Vagina (tissue), 2 donors: Measurements from ENCODE around the gene DBET.
"Not testable (repeated sequence)": the region's sequence is repeated elsewhere in the genome, so short reads cannot be mapped to it uniquely, and the experiment has no call there.

Experiments
- POLR2AphosphoS5 ChIP-seq, 2 donors: sonication (generic); formaldehyde crosslinking; IDR thresholded peaks; one replicate each; pipeline ENCODE4 v1.9.0; 2017; ENCODE audit warnings: antibody characterized with exemption in 2 of 2, mild to moderate bottlenecking in 2 of 2, low read depth in 1 of 2; ENCODE audit not compliant: insufficient read depth in 1 of 2
- TF ChIP-seq, protein P1 (sequence below), 3 experiments: fragments of 450-650 bp in 2 of 3; fragments of 200-600 bp in 1 of 3; sonication (generic) in 1 of 3; IDR thresholded peaks; one replicate each; pipeline ENCODE4 v1.5.1; 2017 to 2019; ENCODE audit warnings: antibody characterized with exemption in 3 of 3, mild to moderate bottlenecking in 2 of 3, moderate library complexity in 2 of 3

DNA sequence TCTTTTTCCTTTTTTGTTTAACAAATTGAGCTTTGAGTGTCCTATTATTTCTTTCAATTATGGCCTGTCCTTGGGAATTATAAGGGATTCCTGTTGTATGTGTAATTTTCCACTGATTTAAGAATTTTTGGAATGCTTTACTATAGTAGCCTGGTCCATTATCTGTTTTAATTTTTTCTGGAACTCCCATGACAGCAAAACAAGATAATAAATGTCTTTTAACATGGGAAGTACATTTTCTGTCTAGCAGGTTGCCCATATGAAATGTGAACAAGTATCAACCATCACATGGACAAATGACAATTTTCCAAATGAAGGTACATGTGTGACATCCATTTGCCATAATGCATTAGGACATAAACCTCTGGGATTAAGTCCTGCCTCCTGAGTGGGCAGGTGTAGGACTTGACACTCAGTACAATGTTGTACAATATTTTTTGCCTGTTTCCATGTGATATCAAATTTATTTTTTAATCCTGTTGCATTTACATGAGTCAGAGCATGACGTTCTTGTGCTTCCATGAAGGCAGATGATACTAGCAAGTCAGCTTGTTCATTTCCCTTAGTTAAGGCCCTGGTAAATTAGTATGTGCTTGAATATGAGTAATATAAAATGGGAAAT is 45.2 kb downstream of the DBET start:
- TF ChIP-seq, protein P1, sequence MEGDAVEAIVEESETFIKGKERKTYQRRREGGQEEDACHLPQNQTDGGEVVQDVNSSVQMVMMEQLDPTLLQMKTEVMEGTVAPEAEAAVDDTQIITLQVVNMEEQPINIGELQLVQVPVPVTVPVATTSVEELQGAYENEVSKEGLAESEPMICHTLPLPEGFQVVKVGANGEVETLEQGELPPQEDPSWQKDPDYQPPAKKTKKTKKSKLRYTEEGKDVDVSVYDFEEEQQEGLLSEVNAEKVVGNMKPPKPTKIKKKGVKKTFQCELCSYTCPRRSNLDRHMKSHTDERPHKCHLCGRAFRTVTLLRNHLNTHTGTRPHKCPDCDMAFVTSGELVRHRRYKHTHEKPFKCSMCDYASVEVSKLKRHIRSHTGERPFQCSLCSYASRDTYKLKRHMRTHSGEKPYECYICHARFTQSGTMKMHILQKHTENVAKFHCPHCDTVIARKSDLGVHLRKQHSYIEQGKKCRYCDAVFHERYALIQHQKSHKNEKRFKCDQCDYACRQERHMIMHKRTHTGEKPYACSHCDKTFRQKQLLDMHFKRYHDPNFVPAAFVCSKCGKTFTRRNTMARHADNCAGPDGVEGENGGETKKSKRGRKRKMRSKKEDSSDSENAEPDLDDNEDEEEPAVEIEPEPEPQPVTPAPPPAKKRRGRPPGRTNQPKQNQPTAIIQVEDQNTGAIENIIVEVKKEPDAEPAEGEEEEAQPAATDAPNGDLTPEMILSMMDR (IDR thresholded peaks at IDR 0.05) = not testable (repeated sequence)
- not testable (repeated sequence) for TF ChIP-seq POLR2AphosphoS5 (IDR thresholded peaks at IDR 0.05; ENCODE audit: insufficient read depth in 1 of 2, low read depth in 1 of 2)
